GM23338 (cell line): ENCODE measurements around the gene COL21A1. TPM values are rescaled to one million over a fixed set of nuclear protein-coding genes. Genes with fewer than 3 reads are reported as not detected.

Source experiments
- ATAC-seq: fragments of 200-7000 bp; cut with Tn5 transposase; 3 replicates; pipeline ENCODE4 v1.9.1; 2020
- DNase-seq: peaks from one replicate; pipeline ENCODE4 v3.0.0-alpha.2; 2015; ENCODE audit warnings: low spot score
- H2AFZ ChIP-seq: fragments of 200-600 bp; sonication (generic); 2 replicates; pipeline ENCODE4 v1.8.0; 2016; ENCODE audit warnings: antibody characterized with exemption, mild to moderate bottlenecking, moderate library complexity
- H3F3A ChIP-seq: fragments of 200-600 bp; sonication (generic); replicated peaks from 2 replicates; pipeline ENCODE4 v1.8.0; 2017; ENCODE audit warnings: antibody characterized with exemption, mixed run types, low read depth
- H3K27ac ChIP-seq: fragments of 200-600 bp; sonication (generic); 2 replicates; pipeline ENCODE4 v1.6.1; 2016; ENCODE audit warnings: low read depth
- H3K27me3 ChIP-seq: fragments of 200-600 bp; sonication (generic); 2 replicates; pipeline ENCODE4 v1.8.0; 2016; ENCODE audit warnings: mild to moderate bottlenecking, mixed run types, moderate library complexity; ENCODE audit not compliant: insufficient read depth
- H3K36me3 ChIP-seq: fragments of 200-600 bp; sonication (generic); 2 replicates; pipeline ENCODE4 v1.8.0; 2016; ENCODE audit warnings: mild to moderate bottlenecking; ENCODE audit not compliant: insufficient read depth
- H3K4me1 ChIP-seq: fragments of 200-600 bp; sonication (generic); 2 replicates; pipeline ENCODE4 v1.8.0; 2016; ENCODE audit warnings: mild to moderate bottlenecking, moderate library complexity; ENCODE audit not compliant: insufficient read depth
- H3K4me2 ChIP-seq: fragments of 200-600 bp; sonication (generic); 2 replicates; pipeline ENCODE4 v1.7.1; 2017; ENCODE audit warnings: mixed run types
- H3K4me3 ChIP-seq: fragments of 200-600 bp; sonication (generic); 2 replicates; pipeline ENCODE4 v1.6.1; 2016; ENCODE audit warnings: mixed run types
- H3K79me2 ChIP-seq: fragments of 200-600 bp; sonication (generic); replicated peaks from 2 replicates; pipeline ENCODE4 v1.8.0; 2017; ENCODE audit warnings: mild to moderate bottlenecking; ENCODE audit not compliant: insufficient read depth
- H3K9me2 ChIP-seq: fragments of 200-600 bp; sonication (generic); 2 replicates; pipeline ENCODE4 v1.8.0; 2017; ENCODE audit not compliant: insufficient read depth
- H4K20me1 ChIP-seq: fragments of 200-600 bp; sonication (generic); replicated peaks from 2 replicates; pipeline ENCODE4 v1.8.0; 2017; ENCODE audit warnings: mild to moderate bottlenecking; ENCODE audit not compliant: insufficient read depth
- H3K27ac Mint-ChIP-seq: 2 replicates; pipeline ENCODE4 v1.8.0; 2020; ENCODE audit warnings: inconsistent platforms, mild to moderate bottlenecking, moderate library complexity, mixed read lengths
- H3K27me3 Mint-ChIP-seq: 3 replicates; pipeline ENCODE4 v1.8.0; 2022; ENCODE audit warnings: low read depth, mild to moderate bottlenecking, moderate library complexity, mixed read lengths, inconsistent platforms; ENCODE audit not compliant: insufficient read depth, poor library complexity
- H3K36me3 Mint-ChIP-seq: 3 replicates; pipeline ENCODE4 v1.8.0; 2021; ENCODE audit warnings: low read depth, mild to moderate bottlenecking, inconsistent platforms, moderate library complexity, mixed read lengths
- H3K4me1 Mint-ChIP-seq: 3 replicates; pipeline ENCODE4 v1.8.0; 2020; ENCODE audit warnings: mild to moderate bottlenecking, inconsistent platforms, mixed read lengths
- H3K4me3 Mint-ChIP-seq: 3 replicates; pipeline ENCODE4 v1.8.0; 2021; ENCODE audit warnings: moderate library complexity, mild to moderate bottlenecking, inconsistent platforms, mixed read lengths
- H3K9me3 Mint-ChIP-seq: 3 replicates; pipeline ENCODE4 v1.8.0; 2020; ENCODE audit warnings: moderate library complexity, mild to moderate bottlenecking, inconsistent platforms, mixed read lengths
- CREB1 ChIP-seq: fragments of 250-450 bp; sonication (Bioruptor Pico); IDR thresholded peaks from 2 replicates; pipeline ENCODE4 v1.5.0; 2020; ENCODE audit warnings: low read depth, mild to moderate bottlenecking, moderate library complexity
- ETS1 ChIP-seq: IDR thresholded peaks from 2 replicates; pipeline ENCODE4 v1.6.1; 2016; ENCODE audit warnings: antibody characterized with exemption
- EZH2phosphoT487 ChIP-seq: fragments of 200-600 bp; sonication (generic); IDR thresholded peaks from one replicate; pipeline ENCODE4 v1.8.1; 2018; ENCODE audit warnings: antibody characterized with exemption; ENCODE audit not compliant: unreplicated experiment
- JUNB ChIP-seq: IDR thresholded peaks from one replicate; pipeline ENCODE4 v1.6.1; 2016; ENCODE audit warnings: antibody characterized with exemption; ENCODE audit not compliant: unreplicated experiment
- NANOG ChIP-seq: IDR thresholded peaks from 2 replicates; pipeline ENCODE4 v1.6.1; 2016; ENCODE audit warnings: antibody characterized with exemption, borderline replicate concordance
- POLR2AphosphoS5 ChIP-seq: IDR thresholded peaks from 2 replicates; pipeline ENCODE4 v1.6.1; 2016; ENCODE audit warnings: antibody characterized with exemption, low read depth
- REST ChIP-seq: IDR thresholded peaks from one replicate; pipeline ENCODE4 v1.6.1; 2018; ENCODE audit warnings: antibody characterized with exemption; ENCODE audit not compliant: unreplicated experiment
- STAT1 ChIP-seq: IDR thresholded peaks from one replicate; pipeline ENCODE4 v1.6.1; 2016; ENCODE audit warnings: antibody characterized with exemption; ENCODE audit not compliant: unreplicated experiment
- ZNF114 ChIP-seq: fragments of 250-450 bp; sonication (Bioruptor Pico); IDR thresholded peaks from 2 replicates; pipeline ENCODE4 v1.5.0; 2020; ENCODE audit warnings: mild to moderate bottlenecking, moderate library complexity
- ZNF331 ChIP-seq: fragments of 250-450 bp; sonication (Bioruptor Pico); IDR thresholded peaks from 2 replicates; pipeline ENCODE4 v1.5.0; 2020; ENCODE audit warnings: low read depth, mild to moderate bottlenecking, moderate library complexity
- ZNF462 ChIP-seq: fragments of 250-450 bp; sonication (Bioruptor Pico); IDR thresholded peaks from 2 replicates; pipeline ENCODE4 v1.5.0; 2020; ENCODE audit warnings: mild to moderate bottlenecking, moderate library complexity
- polyA plus RNA-seq: library from polyadenylated mRNA; unstranded; fragments of >200 nt; fragmentation: Nextera tagmentation; extraction: Ambion mirVana; gene quantifications from 2 replicates; pipeline ENCODE4 v1.2.1, GENCODE V29; 2016
- total RNA-seq: library from RNA; depleted of rRNA; stranded (reverse); fragments of >200 nt; shearing (Covaris generic); gene quantifications from 2 replicates; pipeline ENCODE4 v1.2.3, GENCODE V29; 2014

COL21A1 gene
- total and polyA plus RNA-seq, 2 experiments from 2014 or later, result 5.0 to 6.2 TPM

GRCh38 chr6:56282391-56282790 is 35.0 kb upstream of the COL21A1 start:
- H3K4me1 Mint-ChIP-seq, result peaks cover 10% of the 10 kb centered on the region; the same call in 2 of the 3 replicates
- no peak for ATAC-seq
- no peak for DNase-seq
- Histone ChIP-seq H3K27ac (no peak overlapping the region), H3K4me2 (no peak overlapping the region), H3K27me3 (no peaks in the 10 kb centered on the region), H4K20me1 (no peaks in the 10 kb centered on the region), H3K36me3 (no peaks in the 10 kb centered on the region), H3K4me1 (no peaks in the 10 kb centered on the region), H3K9me2 (0 out of 2 replicates have a peak, but pooled peaks cover 2% of the 10 kb centered on the region), H2AFZ (no peak overlapping the region), H3K4me3 (no peak overlapping the region), H3K79me2 (no peaks in the 10 kb centered on the region), H3F3A (no peaks in the 10 kb centered on the region)
- H3K36me3 Mint-ChIP-seq, result no peaks in the 10 kb centered on the region
- TF ChIP-seq REST (no peak), POLR2AphosphoS5 (no peak), STAT1 (no peak), ZNF114 (CRISPR knock-in tag) (no peak), EZH2phosphoT487 (no peak), ZNF462 (CRISPR knock-in tag) (no peak), ETS1 (no peak), NANOG (no peak), ZNF331 (no peak), CREB1 (CRISPR knock-in tag) (no peak), JUNB (no peak)
- H3K27me3 Mint-ChIP-seq, result no peaks in the 10 kb centered on the region
- no peaks in the 10 kb centered on the region for H3K9me3 Mint-ChIP-seq
- no peak overlapping the region for H3K4me3 Mint-ChIP-seq
- H3K27ac Mint-ChIP-seq, result no peak overlapping the region
